Jurkat, Clone E6-1 (cell line): ENCODE results near the gene FDX2.
A peak's percentile ranks its signal among the peaks of the same experiment; 100 is the strongest.
"Not testable (repeated sequence)": the region's sequence is repeated elsewhere in the genome, so short reads cannot be mapped to it uniquely, and the experiment has no call there.

Experiments used
- DNase-seq: peaks from one replicate; pipeline ENCODE4 v3.0.0-alpha.2; 2011; ENCODE audit warnings: low read depth, low spot score
- H3K4me3 ChIP-seq: 2 replicates; pipeline ENCODE4 v1.5.1; 2011; ENCODE audit warnings: mild to moderate bottlenecking, low read length, control low read depth, moderate library complexity

FDX2 gene

GRCh38 chr19:10288662-10289166 lies 27.1 kb downstream of the FDX2 start:
- DNase-seq, result peak; percentile 78
- H3K4me3 ChIP-seq, result peak overlapping the region; percentile 57

- peak; percentile 52 for DNase-seq
- peak within 1 kb of the TSS; percentile 66 for H3K4me3 ChIP-seq
Observed at GRCh38 chr19:10286803-10287737, 28.7 kb downstream of the FDX2 start, which contains the start of gene ICAM4. ICAM4 (plus strand) TSS chr19:10286955; CDS start chr19:10287013, 58 bp downstream.

GRCh38 chr19:10285393-10285792 lies 30.4 kb downstream of the FDX2 start:
- no peak overlapping the region for H3K4me3 ChIP-seq
- DNase-seq, result no peak

- no peak for DNase-seq
- H3K4me3 ChIP-seq, result no peak overlapping the region
Observed at GRCh38 chr19:10284960-10285278, 30.9 kb downstream of the FDX2 start.

DNA sequence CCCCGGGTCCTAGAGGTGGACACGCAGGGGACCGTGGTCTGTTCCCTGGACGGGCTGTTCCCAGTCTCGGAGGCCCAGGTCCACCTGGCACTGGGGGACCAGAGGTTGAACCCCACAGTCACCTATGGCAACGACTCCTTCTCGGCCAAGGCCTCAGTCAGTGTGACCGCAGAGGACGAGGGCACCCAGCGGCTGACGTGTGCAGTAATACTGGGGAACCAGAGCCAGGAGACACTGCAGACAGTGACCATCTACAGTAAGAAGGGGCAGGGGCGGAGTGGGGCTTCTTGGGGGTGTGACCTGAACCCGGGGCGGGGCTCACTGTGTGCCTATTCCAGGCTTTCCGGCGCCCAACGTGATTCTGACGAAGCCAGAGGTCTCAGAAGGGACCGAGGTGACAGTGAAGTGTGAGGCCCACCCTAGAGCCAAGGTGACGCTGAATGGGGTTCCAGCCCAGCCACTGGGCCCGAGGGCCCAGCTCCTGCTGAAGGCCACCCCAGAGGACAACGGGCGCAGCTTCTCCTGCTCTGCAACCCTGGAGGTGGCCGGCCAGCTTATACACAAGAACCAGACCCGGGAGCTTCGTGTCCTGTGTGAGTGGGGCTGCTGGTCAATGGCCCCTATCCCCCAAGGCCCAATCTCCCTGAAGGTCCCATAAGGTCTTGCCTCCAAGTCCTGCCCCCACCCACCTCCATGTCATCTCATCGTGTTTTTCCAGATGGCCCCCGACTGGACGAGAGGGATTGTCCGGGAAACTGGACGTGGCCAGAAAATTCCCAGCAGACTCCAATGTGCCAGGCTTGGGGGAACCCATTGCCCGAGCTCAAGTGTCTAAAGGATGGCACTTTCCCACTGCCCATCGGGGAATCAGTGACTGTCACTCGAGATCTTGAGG lies 31.5 kb downstream of the FDX2 start:
- H3K4me3 ChIP-seq, result no peak overlapping the region
- no peak for DNase-seq

- DNase-seq, result no peak
- no peak overlapping the region for H3K4me3 ChIP-seq
Observed at GRCh38 chr19:10283301-10284064, 32.3 kb downstream of the FDX2 start.

- not testable (repeated sequence) for DNase-seq, H3K4me3 ChIP-seq
Observed at GRCh38 chr19:10282043-10282442, 33.8 kb downstream of the FDX2 start.

DNA sequence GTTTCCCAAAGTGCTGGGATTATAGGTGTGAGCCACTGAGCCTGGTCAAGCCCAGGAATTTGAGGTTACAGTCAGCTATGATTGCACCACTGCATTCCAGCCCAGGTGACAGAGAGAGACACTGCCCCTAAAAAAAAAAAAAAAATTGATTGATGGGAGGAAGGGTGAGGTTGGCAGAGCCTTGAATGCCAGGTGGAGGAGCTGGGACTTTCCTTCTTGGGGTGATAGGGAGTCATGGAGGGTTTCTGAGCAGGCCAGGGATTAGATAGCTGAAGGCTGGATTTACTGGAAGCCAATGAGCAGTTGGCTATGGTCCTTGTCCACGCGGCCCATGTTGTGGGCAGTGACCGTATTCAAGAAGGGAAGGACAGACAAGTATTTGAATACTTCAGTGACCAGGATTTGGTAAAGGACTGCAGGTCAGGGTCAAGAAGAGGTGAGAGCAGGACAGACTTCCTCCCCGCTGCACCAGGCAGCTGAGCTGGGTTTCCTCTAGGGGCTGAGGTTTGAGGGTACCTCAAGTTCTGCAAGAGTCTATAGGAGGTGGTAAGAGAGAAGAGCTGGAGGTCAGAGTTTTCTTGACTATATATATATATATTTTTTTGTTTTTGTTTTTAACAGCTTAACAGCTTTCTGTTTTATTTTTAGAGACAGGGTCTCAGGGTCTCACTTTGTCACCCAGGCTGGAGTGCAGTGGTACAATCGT lies 35.9 kb downstream of the FDX2 start:
- no peak for DNase-seq
- H3K4me3 ChIP-seq, result no peak overlapping the region

- no peak for DNase-seq
- H3K4me3 ChIP-seq, result no peak overlapping the region
Observed at GRCh38 chr19:10278935-10279334, 36.9 kb downstream of the FDX2 start.

DNA sequence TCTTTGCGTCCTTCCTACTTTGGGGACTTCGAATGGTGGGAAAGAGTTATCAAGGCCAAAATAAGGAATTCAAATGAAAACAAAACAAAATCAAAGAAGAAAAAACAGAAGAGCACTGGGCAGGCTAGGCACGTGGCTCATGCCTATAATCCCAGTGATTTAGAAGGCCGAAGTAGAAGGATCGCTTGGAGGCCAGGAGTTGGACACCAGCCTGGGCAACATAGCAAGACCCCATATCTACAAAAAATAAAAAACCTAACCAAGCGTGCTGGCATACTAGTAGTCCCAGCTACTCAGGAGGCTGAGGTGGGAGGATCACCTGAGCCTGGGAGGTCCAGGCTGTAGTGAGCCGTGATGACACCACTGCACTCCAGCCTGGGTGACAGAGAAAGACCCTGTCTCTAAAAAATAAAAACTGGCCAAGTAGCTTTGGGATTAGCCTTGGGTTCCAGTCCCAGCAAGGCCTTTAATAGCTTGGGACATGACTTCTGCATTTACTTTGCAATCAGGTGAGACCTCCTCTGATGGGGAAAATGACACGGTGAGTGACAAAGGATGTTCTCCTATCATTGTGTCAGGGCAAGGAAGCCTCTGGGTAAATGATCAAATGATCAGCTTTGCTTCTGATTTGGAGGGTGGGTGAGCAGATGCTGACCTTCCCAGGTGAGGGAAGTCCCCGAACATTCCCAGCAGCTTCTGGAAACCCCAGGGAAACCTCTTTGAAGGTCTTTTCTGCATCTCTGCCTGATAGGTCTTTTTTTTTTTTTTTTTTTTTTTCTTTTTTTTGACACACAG lies 37.8 kb downstream of the FDX2 start:
- no peak overlapping the region for H3K4me3 ChIP-seq
- no peak for DNase-seq

- H3K4me3 ChIP-seq, result no peak overlapping the region
- no peak for DNase-seq
Observed at GRCh38 chr19:10274589-10274988, 41.2 kb downstream of the FDX2 start.

GRCh38 chr19:10271543-10272086 lies 44.2 kb downstream of the FDX2 start:
- DNase-seq, result no peak

GRCh38 chr19:10270616-10271394 lies 45.0 kb downstream of the FDX2 start, which contains the start of gene ICAM1:
ICAM1 (plus strand) TSS chr19:10271120; CDS start chr19:10271160, 40 bp downstream.
- peak within 1 kb of the TSS; percentile 48 for H3K4me3 ChIP-seq
- peak; percentile 50 for DNase-seq

More at GRCh38 chr19:10271543-10272086, 44.2 kb downstream of the FDX2 start:
- no peak overlapping the region for H3K4me3 ChIP-seq

GRCh38 chr19:10270180-10270615 lies 45.6 kb downstream of the FDX2 start:
- DNase-seq, result no peak

GRCh38 chr19:10269333-10270179 lies 46.3 kb downstream of the FDX2 start:
- peak overlapping the region; percentile 48 for H3K4me3 ChIP-seq
- peak; percentile 62 for DNase-seq

More at GRCh38 chr19:10270180-10270615, 45.6 kb downstream of the FDX2 start:
- peak overlapping the region; percentile 48 for H3K4me3 ChIP-seq

GRCh38 chr19:10268071-10268470 lies 47.7 kb downstream of the FDX2 start:
- no peak for DNase-seq
- H3K4me3 ChIP-seq, result no peak overlapping the region
